ENCODE data around the gene MGAT3. TPM values are rescaled to one million over a fixed set of nuclear protein-coding genes. Genes with fewer than 3 reads are reported as not detected.

Gene MGAT3
- total and polyA plus RNA-seq, 2 of the 13 experiments (the other 11 are each of a cell fraction or from before 2014, with no cell fraction given): 0.11 to 0.15 TPM

DNA sequence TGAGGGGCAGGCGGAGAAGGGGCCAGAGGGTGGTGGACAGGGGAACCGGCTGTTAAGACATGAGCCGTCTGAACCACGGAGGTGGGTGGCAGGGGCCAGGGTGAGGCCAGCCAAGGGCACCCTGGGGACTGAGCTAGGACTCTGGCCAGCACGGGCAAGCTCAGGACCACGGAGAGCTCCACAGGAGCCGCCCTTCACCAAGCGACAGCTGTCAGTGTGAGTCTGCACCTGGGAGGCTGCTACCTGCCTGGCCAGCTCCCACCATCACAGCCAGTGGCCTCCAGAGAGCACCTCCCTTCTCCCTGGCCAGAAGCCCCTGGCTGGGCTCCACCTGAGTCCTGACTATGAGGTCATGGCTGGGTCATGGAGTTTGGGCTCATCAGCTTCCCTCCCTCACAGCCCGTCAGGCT, 21.6 kb downstream of the MGAT3 start (continued):
- TF ChIP-seq RFXAP (CRISPR knock-in tag; IDR thresholded peaks at IDR 0.05; ENCODE audit: borderline replicate concordance) (no peak), NR2F2 (IDR thresholded peaks at IDR 0.05; ENCODE audit: borderline replicate concordance, low read depth) (no peak), ZNF337 (CRISPR knock-in tag; IDR thresholded peaks at IDR 0.05; ENCODE audit: borderline replicate concordance, low read depth) (no peak), THAP11 (CRISPR knock-in tag; IDR thresholded peaks at IDR 0.05) (peak; percentile 61), ZNF562 (CRISPR knock-in tag; IDR thresholded peaks at IDR 0.05; ENCODE audit: borderline replicate concordance) (no peak), ZNF10 (CRISPR knock-in tag; IDR thresholded peaks at IDR 0.05; ENCODE audit: borderline replicate concordance, low read depth) (no peak), KLF11 (CRISPR knock-in tag; IDR thresholded peaks at IDR 0.05) (peak; percentile 89; the same call in 1 of the 2 replicates), BHLHE40 (IDR thresholded peaks at IDR 0.05; ENCODE audit: low read length) (no peak), CBX2 (IDR thresholded peaks at IDR 0.05; ENCODE audit: low read depth, low read length) (no peak), CBX2 (CRISPR knock-in tag; IDR thresholded peaks at IDR 0.05; ENCODE audit: low read depth) (no peak), DPF2 (CRISPR knock-in tag; IDR thresholded peaks at IDR 0.05; ENCODE audit: borderline replicate concordance, low read depth) (no peak), MED13 (CRISPR knock-in tag; IDR thresholded peaks at IDR 0.05) (no peak), ZKSCAN8 (CRISPR knock-in tag; IDR thresholded peaks at IDR 0.05; ENCODE audit: borderline replicate concordance) (0 out of 2 replicates have a peak, but pooled peaks have one; percentile 34), RXRA (CRISPR knock-in tag; IDR thresholded peaks at IDR 0.05) (no peak; the same call in 1 of the 2 replicates)
- TF ChIP-seq, protein P1, sequence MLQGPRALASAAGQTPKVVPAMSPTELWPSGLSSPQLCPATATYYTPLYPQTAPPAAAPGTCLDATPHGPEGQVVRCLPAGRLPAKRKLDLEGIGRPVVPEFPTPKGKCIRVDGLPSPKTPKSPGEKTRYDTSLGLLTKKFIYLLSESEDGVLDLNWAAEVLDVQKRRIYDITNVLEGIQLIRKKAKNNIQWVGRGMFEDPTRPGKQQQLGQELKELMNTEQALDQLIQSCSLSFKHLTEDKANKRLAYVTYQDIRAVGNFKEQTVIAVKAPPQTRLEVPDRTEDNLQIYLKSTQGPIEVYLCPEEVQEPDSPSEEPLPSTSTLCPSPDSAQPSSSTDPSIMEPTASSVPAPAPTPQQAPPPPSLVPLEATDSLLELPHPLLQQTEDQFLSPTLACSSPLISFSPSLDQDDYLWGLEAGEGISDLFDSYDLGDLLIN (CRISPR knock-in tag; IDR thresholded peaks at IDR 0.05; ENCODE audit: borderline replicate concordance): no peak; the same call in 1 of the 2 replicates
- TF ChIP-seq, protein P2, sequence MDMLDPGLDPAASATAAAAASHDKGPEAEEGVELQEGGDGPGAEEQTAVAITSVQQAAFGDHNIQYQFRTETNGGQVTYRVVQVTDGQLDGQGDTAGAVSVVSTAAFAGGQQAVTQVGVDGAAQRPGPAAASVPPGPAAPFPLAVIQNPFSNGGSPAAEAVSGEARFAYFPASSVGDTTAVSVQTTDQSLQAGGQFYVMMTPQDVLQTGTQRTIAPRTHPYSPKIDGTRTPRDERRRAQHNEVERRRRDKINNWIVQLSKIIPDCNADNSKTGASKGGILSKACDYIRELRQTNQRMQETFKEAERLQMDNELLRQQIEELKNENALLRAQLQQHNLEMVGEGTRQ (IDR thresholded peaks at IDR 0.05; ENCODE audit: low read depth, low read length): no peak
- TF ChIP-seq, protein P2 (CRISPR knock-in tag; IDR thresholded peaks at IDR 0.05; ENCODE audit: borderline replicate concordance): no peak
- TF ChIP-seq, protein P3, sequence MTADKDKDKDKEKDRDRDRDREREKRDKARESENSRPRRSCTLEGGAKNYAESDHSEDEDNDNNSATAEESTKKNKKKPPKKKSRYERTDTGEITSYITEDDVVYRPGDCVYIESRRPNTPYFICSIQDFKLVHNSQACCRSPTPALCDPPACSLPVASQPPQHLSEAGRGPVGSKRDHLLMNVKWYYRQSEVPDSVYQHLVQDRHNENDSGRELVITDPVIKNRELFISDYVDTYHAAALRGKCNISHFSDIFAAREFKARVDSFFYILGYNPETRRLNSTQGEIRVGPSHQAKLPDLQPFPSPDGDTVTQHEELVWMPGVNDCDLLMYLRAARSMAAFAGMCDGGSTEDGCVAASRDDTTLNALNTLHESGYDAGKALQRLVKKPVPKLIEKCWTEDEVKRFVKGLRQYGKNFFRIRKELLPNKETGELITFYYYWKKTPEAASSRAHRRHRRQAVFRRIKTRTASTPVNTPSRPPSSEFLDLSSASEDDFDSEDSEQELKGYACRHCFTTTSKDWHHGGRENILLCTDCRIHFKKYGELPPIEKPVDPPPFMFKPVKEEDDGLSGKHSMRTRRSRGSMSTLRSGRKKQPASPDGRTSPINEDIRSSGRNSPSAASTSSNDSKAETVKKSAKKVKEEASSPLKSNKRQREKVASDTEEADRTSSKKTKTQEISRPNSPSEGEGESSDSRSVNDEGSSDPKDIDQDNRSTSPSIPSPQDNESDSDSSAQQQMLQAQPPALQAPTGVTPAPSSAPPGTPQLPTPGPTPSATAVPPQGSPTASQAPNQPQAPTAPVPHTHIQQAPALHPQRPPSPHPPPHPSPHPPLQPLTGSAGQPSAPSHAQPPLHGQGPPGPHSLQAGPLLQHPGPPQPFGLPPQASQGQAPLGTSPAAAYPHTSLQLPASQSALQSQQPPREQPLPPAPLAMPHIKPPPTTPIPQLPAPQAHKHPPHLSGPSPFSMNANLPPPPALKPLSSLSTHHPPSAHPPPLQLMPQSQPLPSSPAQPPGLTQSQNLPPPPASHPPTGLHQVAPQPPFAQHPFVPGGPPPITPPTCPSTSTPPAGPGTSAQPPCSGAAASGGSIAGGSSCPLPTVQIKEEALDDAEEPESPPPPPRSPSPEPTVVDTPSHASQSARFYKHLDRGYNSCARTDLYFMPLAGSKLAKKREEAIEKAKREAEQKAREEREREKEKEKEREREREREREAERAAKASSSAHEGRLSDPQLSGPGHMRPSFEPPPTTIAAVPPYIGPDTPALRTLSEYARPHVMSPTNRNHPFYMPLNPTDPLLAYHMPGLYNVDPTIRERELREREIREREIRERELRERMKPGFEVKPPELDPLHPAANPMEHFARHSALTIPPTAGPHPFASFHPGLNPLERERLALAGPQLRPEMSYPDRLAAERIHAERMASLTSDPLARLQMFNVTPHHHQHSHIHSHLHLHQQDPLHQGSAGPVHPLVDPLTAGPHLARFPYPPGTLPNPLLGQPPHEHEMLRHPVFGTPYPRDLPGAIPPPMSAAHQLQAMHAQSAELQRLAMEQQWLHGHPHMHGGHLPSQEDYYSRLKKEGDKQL (CRISPR knock-in tag; IDR thresholded peaks at IDR 0.05; ENCODE audit: low read depth): no peak
- TF ChIP-seq, protein P4, sequence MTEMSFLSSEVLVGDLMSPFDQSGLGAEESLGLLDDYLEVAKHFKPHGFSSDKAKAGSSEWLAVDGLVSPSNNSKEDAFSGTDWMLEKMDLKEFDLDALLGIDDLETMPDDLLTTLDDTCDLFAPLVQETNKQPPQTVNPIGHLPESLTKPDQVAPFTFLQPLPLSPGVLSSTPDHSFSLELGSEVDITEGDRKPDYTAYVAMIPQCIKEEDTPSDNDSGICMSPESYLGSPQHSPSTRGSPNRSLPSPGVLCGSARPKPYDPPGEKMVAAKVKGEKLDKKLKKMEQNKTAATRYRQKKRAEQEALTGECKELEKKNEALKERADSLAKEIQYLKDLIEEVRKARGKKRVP (CRISPR knock-in tag; IDR thresholded peaks at IDR 0.05): no peak
- TF ChIP-seq, protein P5, sequence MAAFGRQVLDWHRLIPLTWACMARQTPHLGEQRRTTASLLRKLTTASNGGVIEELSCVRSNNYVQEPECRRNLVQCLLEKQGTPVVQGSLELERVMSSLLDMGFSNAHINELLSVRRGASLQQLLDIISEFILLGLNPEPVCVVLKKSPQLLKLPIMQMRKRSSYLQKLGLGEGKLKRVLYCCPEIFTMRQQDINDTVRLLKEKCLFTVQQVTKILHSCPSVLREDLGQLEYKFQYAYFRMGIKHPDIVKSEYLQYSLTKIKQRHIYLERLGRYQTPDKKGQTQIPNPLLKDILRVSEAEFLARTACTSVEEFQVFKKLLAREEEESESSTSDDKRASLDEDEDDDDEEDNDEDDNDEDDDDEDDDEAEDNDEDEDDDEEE (CRISPR knock-in tag; IDR thresholded peaks at IDR 0.05): no peak
